HG02852 (cell line): ENCODE data around the gene TSPY9.
"Not testable (repeated sequence)": the region's sequence is repeated elsewhere in the genome, so short reads cannot be mapped to it uniquely, and the experiment has no call there.

Source experiments
- ATAC-seq: cut with Tn5 transposase; IDR thresholded peaks from one replicate; pipeline ENCODE4 v1.9.1; 2021; ENCODE audit warnings: mild to moderate bottlenecking, moderate library complexity; ENCODE audit not compliant: unreplicated experiment

TSPY9 gene

GRCh38 chrY:9486967-9487366, at the start of gene TSPY9:
TSS of gene TSPY9 (plus strand) at chrY:9487267. CDS start at chrY:9487313, 46 bp downstream.
- ATAC-seq = not testable (repeated sequence)

DNA sequence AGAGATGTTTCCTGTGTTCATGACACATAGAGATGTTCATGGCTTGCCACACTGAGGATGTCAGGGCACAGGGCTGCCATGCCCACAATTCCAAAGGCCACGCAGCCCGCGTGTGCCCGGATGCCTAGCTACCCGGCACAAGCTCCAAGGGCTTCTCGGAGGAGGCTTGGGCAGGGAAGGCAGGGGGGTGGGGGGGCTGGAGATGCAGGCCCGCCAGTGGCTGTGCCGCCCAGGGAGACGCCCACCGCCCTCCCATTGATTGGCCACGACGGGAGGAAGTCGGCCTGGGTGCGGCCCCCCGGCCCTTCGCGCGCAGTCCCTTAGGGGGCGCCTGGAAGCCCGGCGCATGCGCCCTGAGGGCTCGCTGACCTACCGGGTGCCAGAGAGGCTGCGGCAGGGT, 20.4 kb upstream of the TSPY9 start, which contains the start of gene TSPY1:
Gene TSPY1 (plus strand): TSS at position 301 of the 400 bp plus-strand sequence. CDS start 46 bp downstream, at position 347.
- ATAC-seq = not testable (repeated sequence)

DNA sequence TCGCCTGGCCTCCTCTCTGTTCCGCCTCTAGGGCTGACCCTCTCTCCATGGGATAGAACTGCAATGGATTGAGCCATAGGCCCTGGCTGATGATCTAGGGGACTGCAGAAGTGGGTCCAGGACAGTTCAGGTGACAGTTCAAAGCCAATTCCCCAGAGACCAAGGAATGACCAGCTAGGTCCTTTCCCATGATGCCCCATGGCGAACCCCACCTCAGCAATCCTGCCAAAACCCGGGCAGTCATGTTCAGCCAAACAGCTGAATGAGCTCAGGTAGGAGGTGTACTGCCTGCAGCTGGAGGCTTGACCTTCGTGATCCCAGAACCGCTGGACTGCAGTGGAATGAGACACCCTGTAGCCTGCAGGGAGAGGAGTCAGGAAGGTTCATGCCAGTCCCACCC, 17.3 kb downstream of the TSPY9 start:
- not testable (repeated sequence) for ATAC-seq

DNA sequence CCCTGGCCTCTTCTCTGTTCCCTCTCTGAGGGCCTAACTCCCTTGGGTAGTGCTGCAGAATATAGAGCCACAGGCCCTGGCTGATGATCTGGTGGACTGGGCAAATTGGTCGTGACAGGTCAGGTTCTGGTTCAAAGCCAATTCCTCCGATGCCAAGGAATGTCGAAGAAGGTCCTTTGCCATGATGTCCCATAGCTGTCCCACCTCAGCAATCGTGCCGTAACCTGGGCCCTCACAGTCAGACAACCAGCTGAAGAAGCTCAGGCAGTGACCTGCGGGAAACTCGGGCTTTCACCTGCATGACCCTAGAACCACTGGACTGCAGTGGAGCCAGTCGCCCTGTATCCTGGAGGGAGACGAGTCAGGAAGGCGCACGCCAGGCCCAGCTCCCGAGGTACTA, 29.2 kb downstream of the TSPY9 start:
- not testable (repeated sequence) for ATAC-seq

GRCh38 chrY:9527580-9527979, 40.5 kb downstream of the TSPY9 start, which contains the start of gene TSPY10:
TSS of gene TSPY10 (plus strand) at chrY:9527880. CDS start at chrY:9527926, 46 bp downstream.
- not testable (repeated sequence) for ATAC-seq
